A549 (cell line): ENCODE results near the gene MB21D2. TPM values are rescaled to one million over a fixed set of nuclear protein-coding genes. Genes with fewer than 3 reads are reported as not detected.

Source experiments
- ATAC-seq, 2 experiments: fragments of 200-7000 bp in 1 of 2; fragments of >200 bp in 1 of 2; cut with Nextera tagmentation in 1 of 2; cut with Tn5 transposase in 1 of 2; 3 replicates each; pipeline versions ENCODE4 v1.8.0 to v1.9.1; 2018 to 2020; ENCODE audit warnings: mild to moderate bottlenecking in 1 of 2, moderate library complexity in 1 of 2
- CTCF ChIA-PET: fragments of 300-600 bp; sonication (Branson Sonifier 250); formaldehyde crosslinking; extraction: SDS; loops from one replicate; lab custom pipeline; 2021; ENCODE audit warnings: antibody characterized with exemption, inconsistent platforms; lab: Yijun Ruan, JAX
- POLR2A ChIA-PET: fragments of 350-600 bp; formaldehyde crosslinking; extraction: SDS; loops from one replicate; lab custom pipeline; 2021; ENCODE audit warnings: antibody characterized with exemption, inconsistent platforms; lab: Yijun Ruan, JAX
- DNase-seq, 2 experiments: peaks; one replicate each; pipeline versions ENCODE4 v3.0.0 to v3.0.0-alpha.2; 2011 to 2016; ENCODE audit warnings: low read depth in 1 of 2, low spot score in 1 of 2
- FAIRE-seq: peaks from 2 replicates; lab custom pipeline; 2011; peaks lifted over from hg19 to GRCh38; lab: Jason Lieb, UNC
- H3K27ac ChIP-seq, 2 experiments: fragments of >200 bp; sonication (Bioruptor Twin); formaldehyde crosslinking; 3 replicates each; pipeline ENCODE4 v1.5.1; 2016 to 2017
- H3K4me1 ChIP-seq: fragments of >200 bp; sonication (Bioruptor Twin); formaldehyde crosslinking; 3 replicates; pipeline ENCODE4 v1.6.1; 2016
- H3K4me2 ChIP-seq: fragments of >200 bp; sonication (Bioruptor Twin); formaldehyde crosslinking; 3 replicates; pipeline ENCODE4 v1.6.1; 2016
- H3K4me3 ChIP-seq: fragments of >200 bp; sonication (Bioruptor Twin); formaldehyde crosslinking; 3 replicates; pipeline ENCODE4 v1.5.1; 2016
- H3K9me3 ChIP-seq: fragments of >200 bp; sonication (Bioruptor Twin); formaldehyde crosslinking; 3 replicates; pipeline ENCODE4 v1.6.1; 2016
- CBX8 ChIP-seq: fragments of 200-600 bp; sonication (generic); IDR thresholded peaks from 2 replicates; pipeline ENCODE4 v1.6.1; 2016
- E2F6 ChIP-seq: IDR thresholded peaks from 2 replicates; pipeline ENCODE4 v1.6.1; 2012; ENCODE audit warnings: low read depth, borderline replicate concordance
- EHF ChIP-seq: fragments of 250-450 bp; sonication (Bioruptor Pico); IDR thresholded peaks from 2 replicates; pipeline ENCODE4 v1.5.0; 2020; ENCODE audit warnings: mild to moderate bottlenecking
- EHMT2 ChIP-seq: fragments of 200-600 bp; sonication (generic); IDR thresholded peaks from 2 replicates; pipeline ENCODE4 v1.6.1; 2016; ENCODE audit warnings: antibody characterized with exemption, low read depth, mild to moderate bottlenecking, moderate library complexity
- EP300 ChIP-seq, 2 experiments: fragments of >200 bp; sonication (Bioruptor Twin); formaldehyde crosslinking; IDR thresholded peaks; 2 replicates in 1 of 2; 3 replicates in 1 of 2; pipeline ENCODE4 v1.6.1; 2016 to 2017
- FOSB ChIP-seq: fragments of 250-450 bp; sonication (Bioruptor Pico); IDR thresholded peaks from 2 replicates; pipeline ENCODE4 v1.5.0; 2020; ENCODE audit warnings: mild to moderate bottlenecking, moderate library complexity
- FOSL2 ChIP-seq, 2 experiments: fragments of 450-650 bp in 1 of 2; fragments of >200 bp in 1 of 2; sonication (Bioruptor Twin) in 1 of 2; formaldehyde crosslinking; IDR thresholded peaks; 2 replicates each; pipeline versions ENCODE4 v1.5.0 to v1.6.1; 2016 to 2020; ENCODE audit warnings: mild to moderate bottlenecking in 1 of 2, moderate library complexity in 1 of 2
- HEYL ChIP-seq: fragments of 250-450 bp; sonication (Bioruptor Pico); IDR thresholded peaks from 2 replicates; pipeline ENCODE4 v1.8.0; 2021; ENCODE audit warnings: mild to moderate bottlenecking, moderate library complexity
- MAFK ChIP-seq: fragments of 450-650 bp; IDR thresholded peaks from 2 replicates; pipeline ENCODE4 v1.6.1; 2014; ENCODE audit not compliant: partially characterized antibody
- MAZ ChIP-seq: fragments of 150-350 bp; IDR thresholded peaks from 2 replicates; pipeline ENCODE4 v1.6.1; 2014; ENCODE audit warnings: antibody characterized with exemption, low read depth, low read length, borderline replicate concordance
- MYC ChIP-seq: IDR thresholded peaks from 2 replicates; pipeline ENCODE4 v1.6.1; 2012; ENCODE audit warnings: mild to moderate bottlenecking, inconsistent platforms, low read length, improper control_type of control experiment, borderline replicate concordance
- NPAS2 ChIP-seq: fragments of 250-450 bp; sonication (Bioruptor Pico); IDR thresholded peaks from 2 replicates; pipeline ENCODE4 v1.8.0; 2022; ENCODE audit warnings: mild to moderate bottlenecking, moderate library complexity, borderline replicate concordance
- POLR2A ChIP-seq: IDR thresholded peaks from 2 replicates; pipeline ENCODE4 v1.6.1; 2012; ENCODE audit warnings: mild to moderate bottlenecking, low read length
- RAD21 ChIP-seq, 2 experiments: fragments of >200 bp in 1 of 2; sonication (Bioruptor Twin) in 1 of 2; formaldehyde crosslinking in 1 of 2; IDR thresholded peaks in 1 of 2; conservative IDR thresholded peaks in 1 of 2; 2 replicates in 1 of 2; 3 replicates in 1 of 2; pipeline ENCODE4 v1.6.1; 2012 to 2018; ENCODE audit warnings: inconsistent platforms in 1 of 2
- RARB ChIP-seq: fragments of 250-450 bp; sonication (Bioruptor Pico); IDR thresholded peaks from 2 replicates; pipeline ENCODE4 v1.8.0; 2021; ENCODE audit warnings: mild to moderate bottlenecking, moderate library complexity
- RCOR1 ChIP-seq: fragments of 150-350 bp; IDR thresholded peaks from 2 replicates; pipeline ENCODE4 v1.6.1; 2014; ENCODE audit warnings: antibody characterized with exemption, low read length, low read depth
- RFX5 ChIP-seq: fragments of 450-650 bp; IDR thresholded peaks from 2 replicates; pipeline ENCODE4 v1.7.1; 2014; ENCODE audit warnings: antibody characterized with exemption, mild to moderate bottlenecking, moderate library complexity
- SREBF2 ChIP-seq: fragments of 450-650 bp; IDR thresholded peaks from 2 replicates; pipeline ENCODE4 v1.6.1; 2014; ENCODE audit warnings: mild to moderate bottlenecking, moderate library complexity
- TP53 ChIP-seq: fragments of 250-450 bp; sonication (Bioruptor Pico); IDR thresholded peaks from 2 replicates; pipeline ENCODE4 v1.5.0; 2021; ENCODE audit warnings: mild to moderate bottlenecking, moderate library complexity
- USF2 ChIP-seq: fragments of 450-650 bp; IDR thresholded peaks from 2 replicates; pipeline ENCODE4 v1.6.1; 2014; ENCODE audit warnings: antibody characterized with exemption
- ZFP36 ChIP-seq: fragments of 450-650 bp; IDR thresholded peaks from 2 replicates; pipeline ENCODE4 v1.6.1; 2014; ENCODE audit warnings: borderline replicate concordance; ENCODE audit not compliant: partially characterized antibody
- ZNF302 ChIP-seq: fragments of 250-450 bp; sonication (Bioruptor Pico); IDR thresholded peaks from 2 replicates; pipeline ENCODE4 v1.9.0; 2021; ENCODE audit warnings: inconsistent platforms, mild to moderate bottlenecking, moderate library complexity
- WGBS: methylation state at CpG from one replicate; pipeline ENCODE4 v1.1.6; 2017; ENCODE audit errors: missing lambda C conversion rate; 5-methylcytosine and 5-hydroxymethylcytosine counted together
- polyA plus RNA-seq, 4 experiments: library from polyadenylated mRNA; depleted of rRNA in 3 of 4; stranded (reverse); fragments of >200 nt; fragmentation: RNase III in 1 of 4; extraction: RNeasy Plus Mini Kit Qiagen cat#74134 plus additional on column Dnase treatment in 1 of 4; gene quantifications; 2 replicates in 3 of 4; 3 replicates in 1 of 4; pipeline ENCODE4 v1.2.3, GENCODE V29; 2011 to 2017

MB21D2 gene
- polyA plus RNA-seq, 2 of the 4 experiments (the other 2 are of a cell fraction) = 4.8 to 7.5 TPM

GRCh38 chr3:192916371-192917027 lies 1.2 kb downstream of the MB21D2 start:
- POLR2A ChIA-PET = interaction anchor here (1.1 to 2.0 kb wide), 4 partner anchors 9 to 41 kb away, joined by 4 to 12 read pairs (median 5); no protein-coding TSS in a partner anchor

GRCh38 chr3:192915722-192916121 lies 1.9 kb downstream of the MB21D2 start:
- Histone ChIP-seq H3K4me3 (peak overlapping the region; percentile 85; the same call in 2 of the 3 replicates), H3K4me1 (peaks cover 32% of the 10 kb centered on the region), H3K4me2 (peak overlapping the region; percentile 98), H3K27ac (no peak overlapping the region), H3K9me3 (no peaks in the 10 kb centered on the region)
- CTCF ChIA-PET = interaction anchor here (1.0 to 3.0 kb wide), 8 partner anchors 9 to 125 kb away, joined by 3 to 22 read pairs (median 3); no protein-coding TSS in a partner anchor
- DNase-seq (no peak), ATAC-seq (no peak), FAIRE-seq (no peak)
- 93% methylated on average over 2 of the region's 2 CpGs for WGBS
- no peak for TF ChIP-seq ZFP36
- TF ChIP-seq EHF (CRISPR knock-in tag) = no peak
- no peak for TF ChIP-seq MAZ
- POLR2A ChIA-PET = interaction anchor here (1.0 kb wide), 1 partner anchor 22 kb away, joined by 4 read pairs; no protein-coding TSS in a partner anchor

More at GRCh38 chr3:192916371-192917027, 1.2 kb downstream of the MB21D2 start:
- TF ChIP-seq EHMT2 (no peak), FOSL2 (IDR thresholded peaks at IDR 0.05) (no peak), FOSL2 (CRISPR knock-in tag; IDR thresholded peaks at IDR 0.05) (no peak), FOSB (no peak), SREBF2 (no peak), CBX8 (no peak), E2F6 (no peak), TP53 (CRISPR knock-in tag) (no peak), RARB (CRISPR knock-in tag) (no peak), NPAS2 (CRISPR knock-in tag) (no peak)
- DNase-seq (peak in 1 of 2 experiments; percentile 46), ATAC-seq (peak; percentile 31 to 39; a peak in 5 of 6 replicates), FAIRE-seq (no peak)
- WGBS = 5% methylated on average over 13 of the region's 35 CpGs
- Histone ChIP-seq H3K27ac (peak overlapping the region; percentile 89 to 96), H3K4me1 (peaks cover 32% of the 10 kb centered on the region), H3K4me2 (peak overlapping the region; percentile 98), H3K4me3 (peak overlapping the region; percentile 85), H3K9me3 (no peaks in the 10 kb centered on the region)
- CTCF ChIA-PET = interaction anchor here (1.6 to 2.3 kb wide), 5 partner anchors 23 to 125 kb away, joined by 4 to 11 read pairs (median 6); no protein-coding TSS in a partner anchor

GRCh38 chr3:192915304-192915703 lies 2.4 kb downstream of the MB21D2 start:
- Histone ChIP-seq H3K4me3 (no peak overlapping the region; the same call in 2 of the 3 replicates), H3K4me2 (peak overlapping the region; percentile 98), H3K27ac (peak overlapping the region in 1 of 2 experiments; percentile 48; a peak in 2 of 6 replicates), H3K9me3 (no peaks in the 10 kb centered on the region), H3K4me1 (peaks cover 32% of the 10 kb centered on the region)
- FAIRE-seq = no peak
- TF ChIP-seq EP300 (IDR thresholded peaks at IDR 0.05) = no peak
- TF ChIP-seq RAD21 (conservative IDR thresholded peaks at IDR 0.05 in 1 of 2, IDR thresholded peaks at IDR 0.05 in 1 of 2) = peak; percentile 43 to 50; a peak in 3 of 5 replicates
- ATAC-seq = no peak
- POLR2A ChIA-PET = interaction anchor here (1.0 kb wide), 1 partner anchor 22 kb away, joined by 4 read pairs; no protein-coding TSS in a partner anchor
- CTCF ChIA-PET = interaction anchor here (0.5 to 3.0 kb wide), 10 partner anchors 8 to 521 kb away, joined by 3 to 22 read pairs (median 3); no protein-coding TSS in a partner anchor
- DNase-seq = peak in 1 of 2 experiments; percentile 61
- 49% methylated on average over 3 of the region's 3 CpGs for WGBS

- no peaks in the 10 kb centered on the region for H3K9me3 ChIP-seq
- H3K4me1 ChIP-seq = peaks cover 32% of the 10 kb centered on the region
- ChIA-PET CTCF (interaction anchor here (0.5 to 3.0 kb wide), 11 partner anchors 8 to 522 kb away, joined by 3 to 22 read pairs (median 3); no protein-coding TSS in a partner anchor), POLR2A (interaction anchor here (0.6 to 1.0 kb wide), 2 partner anchors 18 to 21 kb away, joined by 3 to 4 read pairs; no protein-coding TSS in a partner anchor)
- H3K4me3 ChIP-seq = no peak overlapping the region
- DNase-seq (no peak), FAIRE-seq (no peak)
- H3K27ac ChIP-seq = peak overlapping the region in 1 of 2 experiments; percentile 48; a peak in 2 of 6 replicates
- WGBS = 69% methylated on average over 2 of the region's 2 CpGs
- TF ChIP-seq POLR2A = no peak
- TF ChIP-seq EHMT2 = no peak
- TF ChIP-seq MAFK = no peak
- TF ChIP-seq ZNF302 (CRISPR knock-in tag) = no peak
- no peak for TF ChIP-seq HEYL (CRISPR knock-in tag)
- TF ChIP-seq USF2 = no peak
- TF ChIP-seq RFX5 = no peak
- TF ChIP-seq MYC = no peak
- TF ChIP-seq RCOR1 = no peak
- TF ChIP-seq, all 56 proteins: peak for 0
- ATAC-seq = no peak
- peak overlapping the region; percentile 98 for H3K4me2 ChIP-seq
Observed at GRCh38 chr3:192914848-192915247, 2.8 kb downstream of the MB21D2 start.
